Stimulated activated CD4-positive, alpha-beta T cell treated with anti-CD3 and anti-CD28 coated beads, Interleukin-2, amount 100 ng/mL, for 24 hours (primary cell): ENCODE results near the gene NEDD8.

Experiments
- DNase-seq, 2 donors: peaks; one replicate each; pipeline ENCODE4 v3.0.0-alpha.2; 2020

NEDD8 gene

DNA sequence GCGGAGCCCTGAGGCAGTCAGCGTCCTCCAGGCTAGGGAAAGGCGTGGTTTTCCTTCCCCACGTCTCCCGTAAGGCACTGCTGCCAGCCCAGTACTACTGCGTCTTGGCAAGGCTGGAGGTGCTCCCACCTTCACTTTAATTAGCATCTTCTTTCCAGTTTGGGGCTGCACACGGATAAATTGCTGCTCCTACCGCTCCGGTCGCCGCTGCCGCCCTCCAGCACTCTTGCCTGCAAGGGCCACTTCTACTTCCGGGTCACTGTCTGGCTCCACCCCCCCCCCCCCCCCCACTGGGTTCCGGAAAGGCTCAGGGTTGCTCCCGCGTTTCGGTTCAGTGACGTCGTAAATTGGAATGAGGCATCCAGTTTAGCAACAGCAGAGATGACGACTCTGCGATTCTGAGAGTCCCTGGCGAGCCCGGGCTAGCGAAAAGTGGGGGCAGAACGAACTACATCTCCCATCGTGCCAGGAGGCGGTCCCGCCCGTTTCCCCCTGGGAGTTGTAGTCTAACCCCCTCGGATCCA, at the start of gene NEDD8:
Gene NEDD8 (minus strand): TSS at position 247 of the 524 bp plus-strand sequence. CDS start 100 bp downstream, at position 147.
- peak; percentile 91 to 92 for DNase-seq

DNA sequence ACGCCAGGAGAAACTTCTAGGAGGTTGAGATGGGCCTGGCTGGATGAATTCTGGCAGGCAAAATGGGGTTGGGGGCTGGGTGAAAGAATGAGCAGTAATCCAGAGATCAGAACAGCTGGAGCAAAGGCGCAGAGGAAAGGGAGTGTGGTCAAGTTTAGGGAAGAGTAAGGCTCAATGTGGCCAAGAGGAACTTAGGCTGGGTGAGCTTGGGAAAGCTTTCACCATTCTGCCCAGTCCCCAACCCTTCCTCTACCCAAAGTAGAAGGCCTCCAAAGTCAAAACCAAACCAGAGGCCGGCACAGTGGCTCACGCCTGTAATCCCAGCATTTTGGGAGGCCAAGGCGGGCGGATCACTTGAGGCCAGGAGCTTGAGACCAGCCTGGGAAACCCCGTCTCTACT, 49.5 kb upstream of the NEDD8 start:
- no peak for DNase-seq

DNA sequence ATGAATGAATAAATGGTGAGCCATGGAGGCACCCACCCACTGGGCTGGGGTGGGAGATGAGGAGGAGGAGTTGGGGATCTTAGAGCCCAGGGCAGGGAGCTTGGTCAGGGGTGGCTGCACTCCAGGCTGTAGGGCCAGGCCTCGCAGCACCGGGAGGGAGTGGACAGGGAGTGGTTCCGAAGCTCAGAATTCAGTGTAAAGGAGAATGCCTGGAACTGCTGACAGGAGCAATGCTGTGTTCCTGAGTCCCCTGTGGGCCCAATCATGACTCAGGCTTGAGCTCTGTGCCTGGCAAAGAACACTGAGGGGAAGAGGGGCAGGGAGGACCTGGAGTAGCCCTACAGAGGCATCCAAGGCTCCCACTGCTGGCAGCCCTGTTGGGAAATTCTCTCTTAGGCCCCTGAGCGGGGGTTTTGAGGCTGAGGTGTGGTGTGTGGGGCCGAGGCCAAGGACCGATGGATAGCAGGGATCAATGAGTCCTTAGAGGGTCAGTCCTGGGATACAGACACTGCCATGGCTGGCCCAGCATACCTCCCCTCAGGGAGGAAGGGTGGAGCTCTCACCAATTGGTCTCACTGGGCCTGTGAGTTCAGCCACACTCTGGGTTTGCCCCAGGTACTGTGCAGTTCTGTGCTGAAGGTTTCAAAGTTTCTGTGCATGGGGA, 48.8 kb upstream of the NEDD8 start:
- no peak for DNase-seq

DNA sequence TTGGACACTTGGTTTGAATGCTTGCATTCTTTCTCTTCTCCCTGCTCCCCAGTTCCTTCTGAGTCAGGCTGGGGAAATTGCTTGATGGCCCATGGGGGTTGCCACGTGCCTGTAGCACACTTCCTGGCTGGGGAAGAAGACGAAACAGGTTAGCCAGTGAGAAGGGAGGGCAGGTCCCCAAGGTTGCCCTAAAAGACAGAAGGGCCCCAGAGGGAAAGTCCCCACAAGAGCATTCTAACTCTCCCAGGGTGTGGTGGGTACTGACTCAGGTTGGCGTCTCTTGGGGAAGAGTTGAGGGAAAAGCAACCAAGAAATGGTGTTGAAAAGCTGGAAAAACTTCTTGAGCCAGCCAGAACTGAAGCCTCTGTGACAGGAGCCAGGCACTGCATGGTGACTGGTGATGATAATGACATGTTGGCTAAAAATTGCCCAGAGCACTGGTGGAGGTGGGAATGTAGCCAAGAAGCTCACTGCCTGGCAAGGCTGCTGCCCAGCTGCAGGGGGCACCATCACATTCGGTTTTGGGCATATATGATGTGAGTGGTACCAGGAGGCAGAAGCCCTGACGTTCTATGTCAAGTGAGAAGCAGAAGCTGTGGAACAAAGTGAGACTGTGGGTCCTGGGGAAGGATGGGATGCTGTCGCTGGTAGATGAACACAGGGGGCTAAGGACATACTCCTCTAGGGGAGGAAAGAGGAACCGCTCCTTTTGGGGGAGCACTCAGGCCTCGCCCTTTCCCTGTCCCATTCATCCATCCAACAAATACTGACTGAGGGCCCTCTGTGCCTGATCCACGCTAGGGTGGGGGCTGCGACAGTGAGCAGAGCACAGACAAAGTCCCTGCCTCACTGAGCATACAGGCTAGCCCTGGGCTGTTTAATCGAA, 47.4 kb upstream of the NEDD8 start:
- DNase-seq: peak; percentile 56 to 61

DNA sequence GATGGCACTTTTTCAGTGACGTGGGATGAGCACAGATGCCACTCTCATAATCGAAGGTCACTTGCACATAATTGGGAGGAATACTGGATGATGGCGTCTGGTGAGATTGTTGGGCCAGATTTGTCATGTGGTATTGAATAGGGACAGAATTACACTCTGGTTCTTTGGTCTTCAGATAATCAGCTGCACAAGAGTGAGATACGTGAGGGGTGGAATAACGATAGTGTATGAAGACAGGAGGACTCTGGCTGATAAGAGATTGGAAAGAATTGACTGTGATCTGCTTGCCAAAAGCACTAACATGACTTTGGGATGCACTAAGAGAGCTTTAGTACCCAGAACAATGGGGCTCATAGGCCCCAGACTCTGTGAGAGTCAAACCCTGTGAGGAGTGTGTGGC, 46.3 kb upstream of the NEDD8 start:
- DNase-seq: no peak

DNA sequence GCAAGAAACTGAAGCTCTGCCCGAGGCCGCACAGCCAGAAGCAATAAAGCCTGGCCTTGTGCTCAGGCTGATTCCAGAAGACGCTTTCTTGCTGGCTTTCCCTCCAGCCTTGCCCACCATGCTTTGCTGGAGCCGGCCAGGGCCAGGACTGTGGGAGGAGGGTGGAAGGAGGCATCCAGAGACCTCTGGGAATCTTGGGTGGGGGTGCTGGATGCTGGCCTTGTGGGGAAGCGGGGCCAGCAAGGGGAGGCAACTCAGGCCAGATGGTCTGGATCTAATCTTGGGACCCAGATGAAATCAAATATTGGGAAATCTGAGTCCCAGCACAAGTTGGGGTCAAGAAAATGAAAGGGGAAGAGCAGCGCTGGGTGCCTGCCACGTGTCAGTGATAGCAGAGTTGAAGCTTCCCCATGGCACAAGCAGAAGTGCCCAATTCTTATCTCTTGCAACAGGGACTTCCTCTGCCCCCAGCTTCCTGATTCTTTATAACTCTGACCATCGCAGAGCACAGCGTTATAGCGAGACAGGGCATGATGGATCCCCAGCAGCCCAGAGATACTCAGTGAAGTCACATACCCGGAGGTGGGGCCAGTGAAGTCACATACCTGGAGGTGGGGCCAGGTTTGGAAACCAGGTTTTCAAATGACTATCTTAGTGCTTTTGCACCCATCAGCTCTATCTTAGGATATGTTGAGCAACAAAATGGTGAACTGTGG, 45.6 kb upstream of the NEDD8 start:
- DNase-seq: peak; percentile 22 to 25

DNA sequence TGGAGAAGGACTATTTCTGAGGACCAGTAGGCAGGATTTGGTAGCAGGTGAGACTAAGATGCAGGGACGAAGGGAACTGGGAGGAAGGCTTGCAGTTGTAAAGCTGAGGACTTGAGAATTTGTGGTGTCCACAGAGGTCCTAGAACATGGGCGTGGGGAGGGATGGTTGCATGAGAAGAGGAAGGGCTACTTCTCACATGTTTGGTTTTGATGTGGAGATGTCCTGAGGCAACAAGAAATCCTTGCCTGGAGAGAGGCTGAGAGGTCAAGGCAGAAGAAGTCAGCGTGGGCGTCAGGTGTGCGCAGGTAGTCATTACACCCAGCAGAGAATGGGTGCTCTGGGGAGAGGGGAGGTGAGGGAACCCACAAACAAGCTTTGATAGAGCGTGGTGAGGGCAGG, 44.9 kb upstream of the NEDD8 start:
- DNase-seq: no peak

DNA sequence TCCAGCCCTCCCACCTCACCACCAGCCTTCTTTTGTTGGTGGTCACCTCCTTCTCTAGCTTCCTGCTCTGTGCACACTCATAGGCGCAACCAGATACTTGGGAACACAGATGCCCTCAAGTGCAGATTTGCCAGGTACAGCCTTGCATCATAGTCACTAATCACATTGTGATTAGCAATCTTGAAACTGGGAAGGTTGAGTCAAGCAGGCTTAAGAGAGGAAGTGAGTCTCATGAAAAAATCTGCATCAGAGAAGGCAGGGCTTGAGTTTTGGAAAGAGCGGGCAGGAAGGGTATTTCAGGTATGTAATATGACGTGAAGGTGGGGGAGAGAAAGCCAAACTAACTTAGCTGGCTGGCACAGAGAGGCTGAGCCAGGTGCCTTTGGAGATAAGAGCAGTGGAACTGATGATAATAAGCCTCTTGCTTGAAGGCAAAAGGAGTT, 42.0 kb upstream of the NEDD8 start:
- DNase-seq: peak; percentile 48 to 54

DNA sequence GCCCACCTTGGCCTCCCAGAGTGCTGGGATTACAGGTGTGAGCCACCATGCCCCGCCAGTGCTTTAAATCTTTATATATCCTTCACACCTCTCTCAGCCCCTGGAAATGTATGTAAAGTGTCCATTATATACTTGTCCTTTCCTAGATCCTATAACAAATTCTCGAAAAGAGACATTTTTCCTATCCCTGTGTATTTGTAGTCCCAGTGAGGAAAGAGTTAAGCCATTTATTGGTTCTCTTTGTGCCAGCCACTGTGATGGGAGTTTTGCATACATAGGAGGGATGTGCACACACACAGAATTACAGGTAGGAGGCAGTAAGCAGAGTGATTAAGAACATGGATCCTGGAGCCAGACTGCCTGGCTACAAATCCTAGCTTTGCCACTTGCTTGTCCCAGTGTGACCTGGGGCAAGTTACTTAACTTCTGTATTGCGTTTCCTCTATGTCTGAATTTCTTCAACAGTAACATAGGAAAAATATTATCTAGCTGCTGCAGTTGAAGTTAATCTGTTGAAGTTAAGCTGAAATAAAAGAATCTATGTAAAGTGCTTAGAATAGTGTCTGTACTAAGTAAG, 41.3 kb upstream of the NEDD8 start:
- no peak for DNase-seq

DNA sequence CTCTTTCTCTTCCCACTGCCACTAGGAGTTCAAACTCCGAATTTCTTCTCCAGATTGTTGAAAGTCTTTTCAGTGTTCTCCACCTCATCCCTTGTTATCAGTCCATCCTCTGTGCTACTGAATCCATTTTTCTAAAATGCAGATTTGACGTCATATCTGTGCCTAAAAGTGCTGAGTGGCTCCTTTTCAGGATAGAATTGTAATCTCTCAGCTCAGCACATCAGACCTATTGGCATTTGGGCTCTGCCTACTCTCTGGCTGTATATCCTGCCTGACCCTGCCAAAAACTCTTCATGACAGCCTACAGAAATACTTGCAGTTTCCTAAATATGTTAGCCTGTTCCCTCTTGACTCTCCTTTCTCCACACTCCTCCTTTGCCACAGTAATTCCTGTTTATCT, 40.3 kb upstream of the NEDD8 start:
- DNase-seq: no peak

DNA sequence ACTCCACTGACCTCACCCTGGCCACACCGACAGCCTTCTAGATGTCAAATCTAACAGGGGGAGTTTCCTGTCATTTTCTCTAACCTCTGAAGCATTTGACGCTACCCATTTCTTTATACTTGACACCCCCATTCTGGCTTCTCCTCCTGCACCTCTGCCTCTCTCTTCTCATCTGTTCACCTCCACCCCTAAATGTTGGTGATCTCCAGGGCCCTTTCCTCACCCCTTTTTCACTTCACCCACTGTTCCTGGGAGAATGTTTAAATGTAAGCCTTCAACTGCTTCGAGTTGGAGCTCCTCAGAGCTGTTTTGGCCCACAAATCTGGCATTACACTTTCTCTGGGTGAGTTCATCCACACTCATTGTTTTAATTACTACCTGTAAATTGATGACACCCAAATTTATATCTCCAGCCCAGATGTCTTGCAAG, 39.7 kb upstream of the NEDD8 start:
- DNase-seq: no peak

DNA sequence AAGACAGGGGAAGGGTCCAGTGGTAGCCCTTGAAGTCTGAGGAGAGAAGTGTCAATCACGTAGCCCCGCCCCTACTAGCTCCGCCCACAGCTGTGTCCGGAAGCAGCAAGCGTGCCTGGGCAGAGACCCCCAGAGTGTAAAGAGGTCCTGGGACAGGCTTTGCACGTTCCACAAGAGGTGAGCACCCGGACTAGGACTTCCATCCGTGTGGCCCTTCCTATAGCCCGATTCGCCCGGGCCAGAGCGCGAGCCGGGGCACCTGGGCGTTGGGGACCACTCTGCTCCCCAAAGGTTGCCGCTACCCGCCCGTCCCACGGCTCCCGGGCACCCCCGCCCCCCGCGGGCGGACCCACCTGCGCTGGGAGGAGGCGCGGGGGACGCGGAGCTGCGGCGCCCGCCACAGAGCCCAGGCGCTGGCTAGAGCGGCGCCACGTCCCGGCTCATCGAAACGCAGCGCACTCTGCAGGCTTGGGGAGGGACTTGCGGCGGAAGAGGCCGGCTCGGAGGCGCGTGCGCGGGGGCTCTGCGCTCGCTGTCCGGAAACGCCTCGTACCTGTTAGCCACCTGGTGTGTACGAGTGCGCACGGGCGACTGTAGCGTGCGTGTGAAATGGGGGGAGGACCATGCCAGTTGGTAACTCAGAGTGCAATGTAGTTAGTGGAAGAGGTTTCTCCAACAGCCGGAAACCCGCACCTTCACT, 39.1 kb upstream of the NEDD8 start, which contains the start of gene RABGGTA:
Gene RABGGTA (minus strand): TSS at position 464 of the 700 bp plus-strand sequence. CDS start 482 bp downstream, outside the sequence.
- DNase-seq: peak; percentile 86 to 88

DNA sequence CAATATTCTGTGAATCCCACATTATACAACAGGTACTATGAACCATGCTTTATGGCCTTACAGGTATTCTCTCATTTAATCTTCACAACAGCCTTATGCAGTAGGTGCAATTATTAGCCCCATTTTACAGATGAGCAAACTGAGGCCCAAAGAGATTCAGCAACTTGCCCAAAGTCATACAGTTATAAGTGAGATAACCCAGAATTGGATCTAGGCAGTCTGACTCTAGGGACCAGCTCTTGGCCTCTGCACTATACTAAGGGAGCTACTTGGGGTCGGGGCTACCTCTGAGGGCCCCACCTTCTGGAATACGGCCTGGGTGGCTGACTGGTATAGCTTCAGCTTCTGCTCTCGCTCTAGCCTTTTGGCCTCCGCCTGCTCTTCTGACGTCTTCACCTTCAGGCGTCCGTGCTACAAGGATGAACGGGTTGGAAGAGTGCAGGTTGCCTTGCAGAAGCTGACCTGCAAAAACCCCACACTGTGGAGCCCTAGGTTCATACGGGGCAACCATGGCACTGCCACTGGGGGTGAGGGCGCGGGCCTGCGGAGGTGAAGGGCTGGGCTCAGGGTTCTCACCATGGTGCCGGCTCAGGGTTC, 38.5 kb upstream of the NEDD8 start:
- DNase-seq: no peak

DNA sequence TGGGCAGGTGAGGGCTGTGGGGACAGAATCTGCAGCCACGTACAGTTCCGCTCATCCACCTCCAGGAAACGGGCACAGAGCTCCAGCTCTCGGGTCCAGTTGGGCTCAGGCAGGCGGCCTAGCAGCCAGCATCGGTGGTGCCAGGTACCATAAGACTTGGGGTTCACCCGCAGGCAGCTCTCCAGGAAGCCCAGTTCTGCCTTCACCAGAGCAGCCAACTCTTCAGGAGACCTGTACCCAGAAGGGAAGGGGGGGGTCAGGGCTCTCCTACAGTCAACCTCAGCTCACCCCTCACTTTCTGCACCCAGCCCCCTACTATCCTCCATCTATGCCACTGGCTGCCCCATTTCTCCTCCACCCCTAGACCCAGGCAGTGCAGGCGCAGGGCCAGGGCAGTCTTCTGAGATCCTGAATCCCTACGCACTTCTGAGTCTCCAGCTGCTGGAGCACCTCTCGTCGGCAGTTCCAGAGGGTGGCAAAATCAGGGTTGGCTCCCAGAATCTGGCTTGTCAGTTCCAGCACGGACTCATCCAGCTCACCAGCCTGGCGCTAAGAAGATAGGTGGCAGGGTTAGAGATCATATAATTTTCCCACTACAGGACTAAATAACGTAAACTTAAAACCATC, 37.9 kb upstream of the NEDD8 start:
- no peak for DNase-seq

DNA sequence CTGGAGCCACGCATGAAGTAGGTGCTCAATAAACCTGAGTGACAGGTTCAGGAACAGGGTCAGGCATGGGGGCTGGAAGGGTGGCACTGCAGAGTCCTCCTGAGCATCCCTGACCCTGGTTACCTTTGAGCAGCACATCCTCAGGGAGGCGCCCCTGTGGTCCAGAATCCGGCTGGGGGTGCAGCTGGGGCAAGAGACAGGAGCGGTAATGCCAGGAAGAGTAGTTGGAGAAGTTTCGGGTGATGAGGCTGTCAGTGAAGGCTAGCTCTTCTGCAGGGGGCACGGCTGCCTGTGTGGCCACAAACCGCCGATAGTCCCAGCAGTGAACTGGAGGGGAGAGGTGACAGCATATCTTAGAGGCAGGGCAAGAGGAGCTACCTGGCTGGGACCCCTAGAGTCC, 37.2 kb upstream of the NEDD8 start:
- DNase-seq: no peak

DNA sequence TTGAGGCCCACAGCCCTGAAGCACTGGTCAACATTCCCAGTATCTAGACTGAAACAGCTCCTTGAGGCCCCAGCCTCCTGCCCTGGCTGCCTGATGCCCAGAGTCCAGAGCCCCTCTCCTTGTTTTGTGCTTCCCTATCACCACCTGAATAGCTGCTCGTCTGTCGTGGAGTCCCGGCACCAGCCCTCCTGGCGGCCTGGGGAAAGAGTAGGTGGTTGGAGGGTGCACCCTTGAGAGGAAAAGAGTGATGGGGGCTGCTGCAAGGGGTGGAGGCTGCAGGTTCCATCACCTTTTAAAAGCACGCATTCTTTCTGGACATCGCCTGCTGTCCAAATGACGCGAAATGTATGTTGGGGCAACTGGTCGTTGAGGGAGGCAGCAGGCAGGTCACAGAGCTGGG, 36.1 kb upstream of the NEDD8 start:
- DNase-seq: no peak

DNA sequence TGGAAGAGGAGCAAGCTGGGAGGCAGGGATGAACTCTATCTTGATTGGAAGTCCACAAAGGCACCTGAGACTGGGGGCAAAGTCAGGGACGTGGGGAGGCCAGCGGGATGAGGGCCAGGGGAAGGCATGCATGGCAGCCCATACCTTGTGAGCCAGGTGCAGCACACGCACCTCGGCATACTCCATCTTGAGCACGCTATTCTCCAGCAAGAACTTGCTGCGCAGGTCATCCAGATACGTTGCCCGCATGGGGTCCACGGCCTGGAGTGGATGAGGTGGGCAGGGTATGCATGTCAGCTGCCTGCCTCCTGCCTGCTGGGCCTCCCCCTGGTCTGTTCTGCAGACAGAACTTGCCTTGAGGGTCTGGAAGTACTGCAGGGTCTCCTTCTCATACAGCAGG, 35.3 kb upstream of the NEDD8 start:
- no peak for DNase-seq

DNA sequence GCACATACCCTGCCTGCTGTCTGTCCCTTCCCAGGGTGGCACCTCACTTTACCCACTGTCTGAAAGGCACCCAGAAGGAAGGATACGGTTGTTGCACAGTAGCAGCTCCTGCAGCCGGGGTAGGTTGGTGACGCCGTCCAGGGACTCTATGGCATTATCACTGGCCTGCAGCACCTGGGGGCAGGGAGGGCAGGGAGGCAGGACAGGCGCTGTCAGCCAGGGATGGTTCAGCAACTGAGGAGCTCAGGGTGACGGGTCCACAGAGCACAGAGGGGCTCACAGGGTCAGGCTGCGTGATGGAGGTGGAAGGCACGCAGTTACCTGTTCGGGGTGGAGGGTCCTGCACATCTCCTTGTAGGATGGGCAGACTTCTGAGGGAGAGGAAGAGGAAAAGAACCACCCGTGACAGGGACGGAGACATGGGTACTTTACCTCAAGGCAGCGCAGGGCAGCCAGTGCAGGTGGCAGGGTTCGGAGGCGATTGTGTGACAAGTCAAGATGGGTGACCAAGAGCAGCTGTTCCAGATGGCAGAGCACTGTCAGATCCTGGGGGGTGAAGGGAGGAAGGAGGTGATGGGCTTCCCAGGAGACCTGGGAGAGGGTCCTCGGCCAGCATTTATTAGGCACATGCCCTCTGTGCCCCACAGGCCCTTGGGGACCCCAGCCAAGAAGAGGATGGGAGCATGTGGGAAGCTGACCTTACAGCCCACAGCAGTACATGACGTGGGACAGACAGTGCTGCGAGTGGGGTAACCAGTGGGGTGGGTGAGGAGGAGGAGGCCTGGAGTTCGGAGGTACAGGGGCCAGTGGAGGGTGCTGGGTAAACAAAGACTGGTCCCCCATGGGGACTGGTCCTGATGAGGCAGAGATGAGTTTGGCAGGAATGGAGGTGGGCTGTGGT, 34.4 kb upstream of the NEDD8 start:
- no peak for DNase-seq

DNA sequence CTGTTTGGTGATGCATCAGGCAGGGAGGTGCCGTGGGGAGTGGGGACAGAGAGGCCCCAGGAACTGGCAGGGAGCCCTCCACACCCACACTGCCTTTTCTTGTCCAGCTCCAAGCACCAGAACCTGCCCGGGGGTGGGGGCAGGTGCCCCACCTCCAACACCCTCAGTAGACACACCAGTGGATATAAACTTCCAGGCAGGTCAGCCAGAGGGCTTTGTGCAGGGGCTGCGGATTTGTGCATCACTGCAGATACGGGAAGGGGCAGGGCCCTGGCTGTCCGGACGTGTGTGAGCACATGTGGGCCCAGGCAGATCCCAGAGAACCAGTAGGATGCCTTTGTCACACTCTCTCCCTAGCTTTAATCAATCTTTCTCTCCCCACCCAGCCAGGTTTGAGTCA, 32.1 kb upstream of the NEDD8 start:
- DNase-seq: no peak

DNA sequence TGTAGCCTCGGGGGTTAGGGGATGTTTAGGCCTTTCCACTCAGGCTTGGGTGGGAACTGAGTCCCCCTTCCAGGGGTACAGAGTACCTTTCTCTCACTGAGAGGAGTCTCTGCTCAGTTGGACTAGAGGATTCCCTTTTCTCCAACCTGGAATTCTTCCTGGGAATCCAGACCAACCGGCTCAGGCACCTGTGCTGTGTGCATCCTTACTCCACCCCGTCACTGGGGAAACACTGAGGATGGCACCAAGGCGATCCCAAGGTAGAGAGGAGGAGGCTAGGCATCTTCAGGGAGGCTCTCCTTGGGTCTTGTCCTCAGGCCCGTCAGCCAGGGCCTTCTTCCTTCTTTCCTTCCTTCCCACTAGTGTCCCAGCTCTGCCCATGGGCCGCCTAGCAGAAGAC, 31.7 kb upstream of the NEDD8 start:
- no peak for DNase-seq
